GM18526 (cell line): ENCODE data around the gene ACYP2.
A peak's percentile ranks its signal among the peaks of the same experiment; 100 is the strongest.

Experiments
- POLR2A ChIP-seq: IDR thresholded peaks from 3 replicates; pipeline ENCODE4 v1.6.1; 2011; ENCODE audit not compliant: insufficient read length; ENCODE audit errors: extremely low read depth

ACYP2 gene

GRCh38 chr2:54090521-54091117 is 24.8 kb upstream of the ACYP2 start:
- TF ChIP-seq POLR2A, result no peak

GRCh38 chr2:54092940-54093339 is 22.5 kb upstream of the ACYP2 start:
- TF ChIP-seq POLR2A, result peak; percentile 33

- no peak for TF ChIP-seq POLR2A
These were observed 18.3 kb upstream of the ACYP2 start for GRCh38 chr2:54097124-54097523.

GRCh38 chr2:54099370-54099769 is 16.0 kb upstream of the ACYP2 start:
- TF ChIP-seq POLR2A, result no peak

- no peak for TF ChIP-seq POLR2A
These were observed 15.4 kb upstream of the ACYP2 start for GRCh38 chr2:54099829-54100585.

- no peak for TF ChIP-seq POLR2A
These were observed 14.6 kb upstream of the ACYP2 start for GRCh38 chr2:54100772-54101171.

- TF ChIP-seq POLR2A, result no peak
These were observed 11.7 kb upstream of the ACYP2 start for GRCh38 chr2:54103454-54104314.

- no peak for TF ChIP-seq POLR2A
These were observed 8.6 kb upstream of the ACYP2 start for GRCh38 chr2:54106631-54107454.

- TF ChIP-seq POLR2A, result no peak
These were observed 8.0 kb upstream of the ACYP2 start for GRCh38 chr2:54107455-54107764.

- TF ChIP-seq POLR2A, result no peak
These were observed 7.4 kb upstream of the ACYP2 start for GRCh38 chr2:54107903-54108615.

- TF ChIP-seq POLR2A, result no peak
These were observed 5.6 kb upstream of the ACYP2 start for GRCh38 chr2:54109848-54110247.

GRCh38 chr2:54114936-54115283 is 505 bp upstream of the ACYP2 start:
- no peak for TF ChIP-seq POLR2A

GRCh38 chr2:54120950-54121349 is 5.5 kb downstream of the ACYP2 start:
- no peak for TF ChIP-seq POLR2A

GRCh38 chr2:54122171-54122935 is 6.9 kb downstream of the ACYP2 start:
- no peak for TF ChIP-seq POLR2A
